ENCODE results near the gene IGF2BP3. TPM values are rescaled to one million over a fixed set of nuclear protein-coding genes. Genes with fewer than 3 reads are reported as not detected.

The IGF2BP3 gene
- total RNA-seq, 2 experiments from 2014 or later: 41.1 to 94.3 TPM

GRCh38 chr7:23341846-23342598 lies 128.3 kb downstream of the IGF2BP3 start:
- no peak overlapping the region for H2AFZ ChIP-seq (ENCODE audit: low read length)
- no peaks in the 10 kb centered on the region for H3K79me2 ChIP-seq (ENCODE audit: insufficient read depth, low read depth, low read length)
- 0 out of 2 replicates have a peak, but pooled peaks cover 8% of the 10 kb centered on the region for H3K9me3 ChIP-seq (ENCODE audit: low read length)
- H3K9me2 ChIP-seq (ENCODE audit: insufficient read depth, low read length): no peaks in the 10 kb centered on the region
- BruUV-seq (replicated peaks): no TSS peak
- H3K27ac ChIP-seq (ENCODE audit: low read depth, low read length, poor library complexity, severe bottlenecking): no peak overlapping the region
- intact Hi-C loops (cut with micrococcal nuclease; ENCODE audit: unreplicated experiment): no loop called here
- no peaks in the 10 kb centered on the region for H4K20me1 ChIP-seq (ENCODE audit: insufficient read depth, low read length)
- H3K4me3 ChIP-seq (ENCODE audit: low read depth, low read length, poor library complexity, severe bottlenecking): no peak overlapping the region
- H3K4me2 ChIP-seq (ENCODE audit: low read length): no peak overlapping the region
- TF ChIP-seq CTCF (conservative IDR thresholded peaks at IDR 0.05; ENCODE audit: low read length) (no peak), EZH2phosphoT487 (IDR thresholded peaks at IDR 0.05; ENCODE audit: borderline replicate concordance, low read depth, low read length) (no peak)
- H3K36me3 ChIP-seq (ENCODE audit: insufficient read depth, low read length): peaks cover 74% of the 10 kb centered on the region
- H3K4me1 ChIP-seq (ENCODE audit: insufficient read depth, low read length, poor library complexity, severe bottlenecking): peaks cover 9% of the 10 kb centered on the region
- DNase-seq (ENCODE audit: low spot score): no peak
- ChIA-PET CTCF (ENCODE audit: unreplicated experiment) (no interaction called here), POLR2A (interaction anchor here (2.3 kb wide), 1 partner anchor 11 kb away, joined by 7 read pairs; no protein-coding TSS in a partner anchor)

- 0 out of 2 replicates have a peak, but pooled peaks cover 8% of the 10 kb centered on the region for H3K9me3 ChIP-seq (ENCODE audit: low read length)
- H3K4me1 ChIP-seq (ENCODE audit: insufficient read depth, low read length, poor library complexity, severe bottlenecking): no peaks in the 10 kb centered on the region
- POLR2A ChIA-PET: interaction anchor here (1.2 kb wide), 1 partner anchor 19 kb away, joined by 3 read pairs; no protein-coding TSS in a partner anchor
- intact Hi-C loops (cut with micrococcal nuclease; ENCODE audit: unreplicated experiment): no loop called here
- no peaks in the 10 kb centered on the region for H3K79me2 ChIP-seq (ENCODE audit: insufficient read depth, low read depth, low read length)
- no TSS peak for BruUV-seq (replicated peaks)
- peaks cover 71% of the 10 kb centered on the region for H3K36me3 ChIP-seq (ENCODE audit: insufficient read depth, low read length)
- no peak for DNase-seq (ENCODE audit: low spot score)
- H2AFZ ChIP-seq (ENCODE audit: low read length): no peak overlapping the region
- no peaks in the 10 kb centered on the region for H4K20me1 ChIP-seq (ENCODE audit: insufficient read depth, low read length)
- H3K4me3 ChIP-seq (ENCODE audit: low read depth, low read length, poor library complexity, severe bottlenecking): no peak overlapping the region
- no peak overlapping the region for H3K4me2 ChIP-seq (ENCODE audit: low read length)
- TF ChIP-seq EZH2phosphoT487 (IDR thresholded peaks at IDR 0.05; ENCODE audit: borderline replicate concordance, low read depth, low read length): no peak
- TF ChIP-seq CTCF (conservative IDR thresholded peaks at IDR 0.05; ENCODE audit: low read length): no peak
- CTCF ChIA-PET (ENCODE audit: unreplicated experiment): no interaction called here
- no peaks in the 10 kb centered on the region for H3K9me2 ChIP-seq (ENCODE audit: insufficient read depth, low read length)
- H3K27ac ChIP-seq (ENCODE audit: low read depth, low read length, poor library complexity, severe bottlenecking): no peak overlapping the region
Observed at GRCh38 chr7:23338863-23339262, 131.4 kb downstream of the IGF2BP3 start.

GRCh38 chr7:23338439-23338838 lies 131.9 kb downstream of the IGF2BP3 start:
- ChIA-PET POLR2A (interaction anchor here (0.8 to 1.2 kb wide), 2 partner anchors 19 to 20 kb away, joined by 3 to 4 read pairs; no protein-coding TSS in a partner anchor), CTCF (ENCODE audit: unreplicated experiment) (no interaction called here)
- no TSS peak for BruUV-seq (replicated peaks)
- 0 out of 2 replicates have a peak, but pooled peaks cover 8% of the 10 kb centered on the region for H3K9me3 ChIP-seq (ENCODE audit: low read length)
- H3K9me2 ChIP-seq (ENCODE audit: insufficient read depth, low read length): no peaks in the 10 kb centered on the region
- no peak overlapping the region for H3K4me2 ChIP-seq (ENCODE audit: low read length)
- peaks cover 71% of the 10 kb centered on the region for H3K36me3 ChIP-seq (ENCODE audit: insufficient read depth, low read length)
- H3K4me3 ChIP-seq (ENCODE audit: low read depth, low read length, poor library complexity, severe bottlenecking): no peak overlapping the region
- H3K4me1 ChIP-seq (ENCODE audit: insufficient read depth, low read length, poor library complexity, severe bottlenecking): no peaks in the 10 kb centered on the region
- H4K20me1 ChIP-seq (ENCODE audit: insufficient read depth, low read length): no peaks in the 10 kb centered on the region
- no peaks in the 10 kb centered on the region for H3K79me2 ChIP-seq (ENCODE audit: insufficient read depth, low read depth, low read length)
- intact Hi-C loops (cut with micrococcal nuclease; ENCODE audit: unreplicated experiment): no loop called here
- no peak for TF ChIP-seq CTCF (conservative IDR thresholded peaks at IDR 0.05; ENCODE audit: low read length)
- TF ChIP-seq EZH2phosphoT487 (IDR thresholded peaks at IDR 0.05; ENCODE audit: borderline replicate concordance, low read depth, low read length): no peak
- no peak overlapping the region for H3K27ac ChIP-seq (ENCODE audit: low read depth, low read length, poor library complexity, severe bottlenecking)
- no peak overlapping the region for H2AFZ ChIP-seq (ENCODE audit: low read length)
- DNase-seq (ENCODE audit: low spot score): no peak
